H9 (cell line): Measurements from ENCODE around the gene VSX1. TPM values are rescaled to one million over a fixed set of nuclear protein-coding genes. Genes with fewer than 3 reads are reported as not detected.

Experiments
- DNase-seq: peaks from one replicate; pipeline ENCODE4 v3.0.0-alpha.2; 2017
- H2AFZ ChIP-seq: one replicate; pipeline ENCODE4 v1.6.1; 2013; ENCODE audit warnings: mild to moderate bottlenecking, low read length, control low read depth, moderate library complexity
- H2AK5ac ChIP-seq: 2 replicates; pipeline ENCODE4 v1.6.1; 2013; ENCODE audit warnings: low read length, control low read depth, mixed read lengths; ENCODE audit not compliant: insufficient read length
- H2BK120ac ChIP-seq: one replicate; pipeline ENCODE4 v1.6.1; 2013; ENCODE audit warnings: low read depth, mild to moderate bottlenecking, low read length, control low read depth, inconsistent platforms; ENCODE audit not compliant: poor library complexity, severe bottlenecking
- H2BK12ac ChIP-seq: 2 replicates; pipeline ENCODE4 v1.6.1; 2013; ENCODE audit warnings: low read length, control low read depth, mixed read lengths, low read depth; ENCODE audit not compliant: insufficient read length
- H2BK15ac ChIP-seq: 2 replicates; pipeline ENCODE4 v1.6.1; 2013; ENCODE audit warnings: low read depth, low read length, control low read depth
- H2BK20ac ChIP-seq: one replicate; pipeline ENCODE4 v1.6.1; 2013; ENCODE audit warnings: low read depth, mild to moderate bottlenecking, low read length, control low read depth, inconsistent platforms; ENCODE audit not compliant: poor library complexity, severe bottlenecking
- H2BK5ac ChIP-seq: 2 replicates; pipeline ENCODE4 v1.6.1; 2013; ENCODE audit warnings: low read length, control low read depth, mixed read lengths; ENCODE audit not compliant: insufficient read length
- H3K14ac ChIP-seq: 2 replicates; pipeline ENCODE4 v1.6.1; 2013; ENCODE audit warnings: low read length, control low read depth; ENCODE audit not compliant: insufficient read depth
- H3K18ac ChIP-seq: 2 replicates; pipeline ENCODE4 v1.6.1; 2013; ENCODE audit warnings: low read depth, mild to moderate bottlenecking, mixed read lengths, low read length, control low read depth; ENCODE audit not compliant: insufficient read length
- H3K23ac ChIP-seq: 2 replicates; pipeline ENCODE4 v1.6.1; 2013; ENCODE audit warnings: low read length, control low read depth, mixed read lengths, low read depth; ENCODE audit not compliant: insufficient read length
- H3K23me2 ChIP-seq: 2 replicates; pipeline ENCODE4 v1.6.1; 2013; ENCODE audit warnings: low read depth, mild to moderate bottlenecking, mixed read lengths, low read length, control low read depth; ENCODE audit not compliant: insufficient read length, poor library complexity, severe bottlenecking
- H3K27ac ChIP-seq: 2 replicates; pipeline ENCODE4 v1.5.1; 2013; ENCODE audit warnings: low read length, control low read depth, mixed read lengths, low read depth; ENCODE audit not compliant: insufficient read length
- H3K27me3 ChIP-seq: 2 replicates; pipeline ENCODE4 v1.6.1; 2013; ENCODE audit warnings: low read length, control low read depth, inconsistent platforms; ENCODE audit not compliant: insufficient read depth
- H3K4ac ChIP-seq: 2 replicates; pipeline ENCODE4 v1.6.1; 2013; ENCODE audit warnings: low read depth, mild to moderate bottlenecking, control low read depth, inconsistent platforms, low read length, moderate library complexity
- H3K4me1 ChIP-seq: 2 replicates; pipeline ENCODE4 v1.6.1; 2013; ENCODE audit warnings: low read length, control low read depth, inconsistent platforms; ENCODE audit not compliant: insufficient read depth
- H3K4me2 ChIP-seq: 2 replicates; pipeline ENCODE4 v1.6.1; 2013; ENCODE audit warnings: low read length, control low read depth, mixed read lengths; ENCODE audit not compliant: insufficient read length, insufficient read depth
- H3K56ac ChIP-seq: 2 replicates; pipeline ENCODE4 v1.6.1; 2013; ENCODE audit warnings: low read depth, mild to moderate bottlenecking, mixed read lengths, low read length, control low read depth; ENCODE audit not compliant: insufficient read length
- H3K79me1 ChIP-seq: 2 replicates; pipeline ENCODE4 v1.6.1; 2013; ENCODE audit warnings: low read depth, mild to moderate bottlenecking, moderate library complexity, low read length, control low read depth, inconsistent platforms; ENCODE audit not compliant: insufficient read depth, poor library complexity, severe bottlenecking
- H3K79me2 ChIP-seq: 2 replicates; pipeline ENCODE4 v1.6.1; 2013; ENCODE audit warnings: low read length, control low read depth, inconsistent platforms; ENCODE audit not compliant: insufficient read depth
- H3K9ac ChIP-seq: 2 replicates; pipeline ENCODE4 v1.6.1; 2013; ENCODE audit warnings: low read length, control low read depth, mixed read lengths; ENCODE audit not compliant: insufficient read length; ENCODE audit errors: extremely low read depth
- H3K9me3 ChIP-seq: one replicate; pipeline ENCODE4 v1.6.1; 2013; ENCODE audit warnings: low read depth, low read length, inconsistent platforms; ENCODE audit not compliant: control insufficient read depth
- H3T11ph ChIP-seq: one replicate; pipeline ENCODE4 v1.6.1; 2013; ENCODE audit warnings: mild to moderate bottlenecking, low read length, control low read depth, inconsistent platforms
- H4K20me1 ChIP-seq: one replicate; pipeline ENCODE4 v1.6.1; 2013; ENCODE audit not compliant: control insufficient read depth, insufficient read length, insufficient read depth
- H4K5ac ChIP-seq: 2 replicates; pipeline ENCODE4 v1.6.1; 2013; ENCODE audit warnings: low read depth, mild to moderate bottlenecking, mixed read lengths, low read length, control low read depth; ENCODE audit not compliant: insufficient read length
- H4K8ac ChIP-seq: replicated peaks from 2 replicates; pipeline ENCODE4 v1.6.1; 2013; ENCODE audit warnings: low read length, control low read depth, mixed read lengths, low read depth; ENCODE audit not compliant: insufficient read length
- H4K91ac ChIP-seq: 2 replicates; pipeline ENCODE4 v1.6.1; 2013; ENCODE audit warnings: low read depth, mild to moderate bottlenecking, moderate library complexity, mixed read lengths, low read length, control low read depth; ENCODE audit not compliant: insufficient read length
- H3K27ac Mint-ChIP-seq, 3 experiments: 2 replicates in 2 of 3; 3 replicates in 1 of 3; pipeline ENCODE4 v1.8.0; 2020 to 2021; ENCODE audit warnings: mixed read lengths in 3 of 3, mild to moderate bottlenecking in 1 of 3, moderate library complexity in 1 of 3
- H3K27me3 Mint-ChIP-seq: 2 replicates; pipeline ENCODE4 v1.8.0; 2021; ENCODE audit warnings: low read depth, mild to moderate bottlenecking, moderate library complexity, mixed read lengths
- H3K36me3 Mint-ChIP-seq, 3 experiments: 2 replicates in 2 of 3; 3 replicates in 1 of 3; pipeline ENCODE4 v1.8.0; 2020 to 2021; ENCODE audit warnings: low read depth in 3 of 3, mixed read lengths in 3 of 3; ENCODE audit not compliant: insufficient read depth in 1 of 3
- H3K4me1 Mint-ChIP-seq, 2 experiments: 2 replicates each; pipeline ENCODE4 v1.8.0; 2020; ENCODE audit warnings: mixed read lengths in 2 of 2
- H3K4me3 Mint-ChIP-seq, 2 experiments: 2 replicates in 1 of 2; 3 replicates in 1 of 2; pipeline ENCODE4 v1.8.0; 2020 to 2021; ENCODE audit warnings: mild to moderate bottlenecking in 2 of 2, mixed read lengths in 2 of 2, moderate library complexity in 1 of 2
- H3K9me3 Mint-ChIP-seq, 2 experiments: 2 replicates in 1 of 2; 3 replicates in 1 of 2; pipeline ENCODE4 v1.8.0; 2020; ENCODE audit warnings: mild to moderate bottlenecking in 2 of 2, mixed read lengths in 2 of 2, moderate library complexity in 1 of 2
- CTCF ChIP-seq: fragments of 200-600 bp; sonication (generic); conservative IDR thresholded peaks from 3 replicates; pipeline ENCODE4 v1.8.0; 2021; ENCODE audit warnings: antibody characterized with exemption, mild to moderate bottlenecking
- WGBS: extraction: QIAGEN DNeasy Blood & Tissue Kit; methylation state at CpG from one replicate; pipeline ENCODE4 v1.1.7; 2013; ENCODE audit warnings: missing lambda C conversion rate, low lambda C conversion rate, mixed read lengths; ENCODE audit not compliant: insufficient read length; ENCODE audit errors: extremely low coverage; 5-methylcytosine and 5-hydroxymethylcytosine counted together
- total RNA-seq: library from RNA; stranded (reverse); gene quantifications from 2 replicates; pipeline ENCODE4 v1.2.1, GENCODE V29; 2021

Gene VSX1
- total RNA-seq, 1 experiment from 2014 or later = not detected

GRCh38 chr20:25129428-25129827, 47.5 kb upstream of the VSX1 start:
- Histone ChIP-seq H3K4ac (no peak overlapping the region), H4K5ac (no peak overlapping the region), H3K79me2 (no peaks in the 10 kb centered on the region), H2AFZ (no peak overlapping the region), H4K8ac (no peak overlapping the region), H3K23me2 (no peaks in the 10 kb centered on the region), H3K4me2 (no peak overlapping the region), H3K4me1 (no peaks in the 10 kb centered on the region), H3K27me3 (no peaks in the 10 kb centered on the region), H3K14ac (no peak overlapping the region), H3T11ph (no peak overlapping the region), H3K18ac (no peak overlapping the region), H3K27ac (no peak overlapping the region), H3K56ac (no peak overlapping the region), H3K23ac (no peak overlapping the region), H4K20me1 (no peaks in the 10 kb centered on the region), H2BK15ac (no peak overlapping the region), H3K79me1 (no peaks in the 10 kb centered on the region), H2BK12ac (no peak overlapping the region), H3K9me3 (no peaks in the 10 kb centered on the region), H2BK120ac (no peak overlapping the region), H2BK5ac (no peak overlapping the region), H2BK20ac (no peak overlapping the region), H2AK5ac (no peak overlapping the region), H4K91ac (no peak overlapping the region), H3K9ac (no peak overlapping the region)
- Mint-ChIP-seq H3K27ac (no peak overlapping the region), H3K36me3 (no peaks in the 10 kb centered on the region; a peak in 1 of 7 replicates), H3K27me3 (peaks cover 5% of the 10 kb centered on the region; the same call in 1 of the 2 replicates), H3K4me3 (no peak overlapping the region), H3K9me3 (peaks cover 0 to 4% of the 10 kb centered on the region in 2 experiments; a peak in 2 of 5 replicates), H3K4me1 (no peaks in the 10 kb centered on the region)
- DNase-seq = no peak
- no peak for TF ChIP-seq CTCF
- WGBS = no CpG with 5 or more reads among the region's 6 CpGs
